Astrocyte of the cerebellum (primary cell): ENCODE data around the gene ZIM2.

ENCODE experiments used
- DNase-seq: peaks from one replicate; pipeline ENCODE4 v3.0.0-alpha.2; 2011; ENCODE audit warnings: low read depth
- H3K4me3 ChIP-seq: 2 replicates; pipeline ENCODE4 v1.5.1; 2011; ENCODE audit warnings: mild to moderate bottlenecking, low read depth, low read length, moderate library complexity
- in situ Hi-C: cut with HindIII; loops from 2 replicates; pipeline ENCODE4 v1.10.0; 2017; ENCODE audit warnings: low sequenced_read_pairs
- TF ChIP-seq, protein P1 (sequence below): IDR thresholded peaks from 2 replicates; pipeline ENCODE4 v1.5.1; 2012; ENCODE audit warnings: low read length, low read depth, moderate library complexity, mild to moderate bottlenecking; ENCODE audit errors: missing control alignments

The ZIM2 gene

DNA sequence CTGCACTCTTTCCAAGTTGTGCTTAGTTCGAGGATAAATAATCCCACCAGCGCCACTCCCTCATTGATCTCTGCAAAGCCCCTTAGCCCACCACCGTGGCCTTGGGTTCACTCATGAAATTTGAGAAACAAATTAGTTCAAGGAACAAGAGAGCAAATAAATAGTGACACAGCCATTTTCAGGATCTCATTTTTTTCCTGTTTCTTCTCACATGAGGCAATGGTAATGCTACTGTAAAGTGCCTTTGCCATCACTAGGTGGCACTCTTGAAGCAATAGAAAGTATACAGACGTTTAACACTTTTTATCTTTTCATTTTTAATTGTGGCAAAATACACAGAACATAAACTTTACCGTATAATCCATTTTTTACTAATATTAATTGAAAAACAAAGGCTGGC lies 92.1 kb downstream of the ZIM2 start:
- in situ Hi-C loops = no loop called here
- H3K4me3 ChIP-seq = no peak overlapping the region
- TF ChIP-seq, protein P1, sequence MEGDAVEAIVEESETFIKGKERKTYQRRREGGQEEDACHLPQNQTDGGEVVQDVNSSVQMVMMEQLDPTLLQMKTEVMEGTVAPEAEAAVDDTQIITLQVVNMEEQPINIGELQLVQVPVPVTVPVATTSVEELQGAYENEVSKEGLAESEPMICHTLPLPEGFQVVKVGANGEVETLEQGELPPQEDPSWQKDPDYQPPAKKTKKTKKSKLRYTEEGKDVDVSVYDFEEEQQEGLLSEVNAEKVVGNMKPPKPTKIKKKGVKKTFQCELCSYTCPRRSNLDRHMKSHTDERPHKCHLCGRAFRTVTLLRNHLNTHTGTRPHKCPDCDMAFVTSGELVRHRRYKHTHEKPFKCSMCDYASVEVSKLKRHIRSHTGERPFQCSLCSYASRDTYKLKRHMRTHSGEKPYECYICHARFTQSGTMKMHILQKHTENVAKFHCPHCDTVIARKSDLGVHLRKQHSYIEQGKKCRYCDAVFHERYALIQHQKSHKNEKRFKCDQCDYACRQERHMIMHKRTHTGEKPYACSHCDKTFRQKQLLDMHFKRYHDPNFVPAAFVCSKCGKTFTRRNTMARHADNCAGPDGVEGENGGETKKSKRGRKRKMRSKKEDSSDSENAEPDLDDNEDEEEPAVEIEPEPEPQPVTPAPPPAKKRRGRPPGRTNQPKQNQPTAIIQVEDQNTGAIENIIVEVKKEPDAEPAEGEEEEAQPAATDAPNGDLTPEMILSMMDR = no peak
- DNase-seq = no peak

DNA sequence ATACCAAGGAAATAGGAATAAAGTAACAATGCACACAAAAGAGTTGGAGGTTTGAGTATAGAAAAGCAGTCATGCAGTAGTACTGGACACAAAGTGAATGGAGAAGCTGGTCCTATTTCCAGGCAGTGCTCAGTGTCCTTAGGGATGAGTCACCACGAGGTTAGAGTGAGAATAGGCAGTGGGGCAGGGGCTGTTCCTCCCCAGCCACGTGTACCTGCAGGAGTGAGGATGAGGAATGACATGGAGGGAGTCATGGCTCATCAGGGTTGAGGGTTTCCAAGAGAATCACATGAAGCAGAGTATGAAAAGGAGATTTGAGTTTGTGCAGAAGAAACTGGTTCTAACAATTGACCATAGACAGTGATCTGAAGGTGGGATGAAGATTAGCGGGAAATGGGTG lies 94.2 kb downstream of the ZIM2 start:
- H3K4me3 ChIP-seq = no peak overlapping the region
- DNase-seq = no peak
- TF ChIP-seq, protein P1 = no peak
- in situ Hi-C loops = no loop called here

DNA sequence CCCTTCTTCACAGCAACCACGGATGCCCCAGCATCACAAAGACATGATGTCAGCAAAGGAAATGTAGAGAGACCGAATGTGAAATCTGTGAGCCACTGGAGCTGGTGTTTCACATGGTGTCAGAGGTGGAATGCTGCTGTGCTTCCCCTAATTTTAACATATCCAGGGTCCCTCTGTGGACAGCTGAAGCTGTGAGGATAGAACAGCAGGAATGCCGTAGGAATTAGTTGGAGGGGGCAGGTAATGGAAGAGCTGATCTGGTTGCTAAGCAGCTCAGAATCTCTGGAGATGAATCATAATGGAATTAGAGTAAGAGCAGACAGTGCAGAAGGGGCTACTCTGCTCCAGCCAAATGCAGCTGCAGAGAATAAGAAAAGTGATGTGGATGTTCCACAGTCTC lies 100.0 kb downstream of the ZIM2 start:
- TF ChIP-seq, protein P1 = no peak
- no peak overlapping the region for H3K4me3 ChIP-seq
- in situ Hi-C loops = no loop called here
- DNase-seq = no peak

DNA sequence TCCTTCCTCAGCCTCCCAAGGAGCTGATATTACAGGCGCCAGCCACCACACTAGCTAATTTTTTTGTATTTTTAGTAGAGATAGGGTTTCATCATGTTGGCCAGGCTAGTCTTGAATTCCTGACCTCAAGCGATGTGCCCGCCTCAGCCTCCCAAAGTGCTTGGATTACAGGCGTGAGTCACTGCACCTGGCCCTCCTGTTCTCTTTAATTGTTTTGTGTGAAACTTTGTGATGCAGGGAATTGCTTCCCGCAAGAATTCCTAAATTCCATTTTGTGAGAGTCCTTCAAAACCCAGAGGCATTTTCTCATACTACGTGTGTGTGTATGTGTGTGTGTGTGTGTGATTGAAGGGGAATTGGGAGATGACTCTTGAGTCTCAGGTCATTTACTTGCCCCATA lies 104.0 kb downstream of the ZIM2 start:
- TF ChIP-seq, protein P1 = no peak
- in situ Hi-C loops = no loop called here
- H3K4me3 ChIP-seq = no peak overlapping the region
- DNase-seq = no peak

DNA sequence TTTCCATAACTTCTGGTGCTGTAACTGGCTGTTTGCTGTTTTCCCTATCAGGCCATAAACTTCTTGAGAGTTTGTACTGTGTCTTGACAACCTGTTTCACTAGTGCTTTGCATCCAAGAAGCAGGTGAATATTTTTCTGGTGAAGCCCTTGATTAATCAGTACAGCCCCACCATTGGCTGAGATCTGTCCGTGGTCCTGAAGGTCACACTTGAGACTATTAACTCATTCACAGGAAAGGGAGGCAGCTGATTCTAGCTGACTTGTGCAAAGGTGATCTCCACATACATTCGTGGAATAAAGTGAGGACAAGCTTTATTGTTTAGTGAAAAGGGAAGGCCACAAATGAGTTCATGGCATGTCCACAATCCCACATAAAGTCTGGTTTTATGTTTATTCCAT lies 107.5 kb downstream of the ZIM2 start:
- in situ Hi-C loops = no loop called here
- no peak for DNase-seq
- H3K4me3 ChIP-seq = no peak overlapping the region
- TF ChIP-seq, protein P1 = no peak

DNA sequence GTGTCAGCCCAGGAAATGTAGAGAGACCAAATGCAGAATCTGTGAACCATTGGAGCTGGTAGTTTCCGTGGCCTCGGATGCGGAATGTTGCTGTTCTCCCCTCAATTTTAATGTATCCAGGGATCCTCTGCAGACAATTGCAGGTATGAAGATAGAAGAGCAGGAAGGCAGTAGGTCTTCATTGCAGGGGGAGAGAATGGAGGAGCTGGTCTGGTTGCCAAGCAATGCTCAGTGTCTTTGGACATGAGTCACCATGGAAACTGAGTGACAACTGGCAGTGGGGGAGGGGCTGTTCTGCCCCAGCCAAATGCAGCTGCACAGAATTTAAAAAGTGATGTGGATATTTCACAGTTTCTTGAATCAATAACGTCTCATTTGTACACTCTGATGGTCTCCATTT lies 112.8 kb downstream of the ZIM2 start:
- no peak for DNase-seq
- H3K4me3 ChIP-seq = no peak overlapping the region
- TF ChIP-seq, protein P1 = no peak
- in situ Hi-C loops = no loop called here
